ENCODE results near the gene MTA1.

GRCh38 chr14:105374389-105374788 lies 45.2 kb upstream of the MTA1 start:
- no peak for TF ChIP-seq POLR2A (IDR thresholded peaks at IDR 0.05)
- TF ChIP-seq, protein P1, sequence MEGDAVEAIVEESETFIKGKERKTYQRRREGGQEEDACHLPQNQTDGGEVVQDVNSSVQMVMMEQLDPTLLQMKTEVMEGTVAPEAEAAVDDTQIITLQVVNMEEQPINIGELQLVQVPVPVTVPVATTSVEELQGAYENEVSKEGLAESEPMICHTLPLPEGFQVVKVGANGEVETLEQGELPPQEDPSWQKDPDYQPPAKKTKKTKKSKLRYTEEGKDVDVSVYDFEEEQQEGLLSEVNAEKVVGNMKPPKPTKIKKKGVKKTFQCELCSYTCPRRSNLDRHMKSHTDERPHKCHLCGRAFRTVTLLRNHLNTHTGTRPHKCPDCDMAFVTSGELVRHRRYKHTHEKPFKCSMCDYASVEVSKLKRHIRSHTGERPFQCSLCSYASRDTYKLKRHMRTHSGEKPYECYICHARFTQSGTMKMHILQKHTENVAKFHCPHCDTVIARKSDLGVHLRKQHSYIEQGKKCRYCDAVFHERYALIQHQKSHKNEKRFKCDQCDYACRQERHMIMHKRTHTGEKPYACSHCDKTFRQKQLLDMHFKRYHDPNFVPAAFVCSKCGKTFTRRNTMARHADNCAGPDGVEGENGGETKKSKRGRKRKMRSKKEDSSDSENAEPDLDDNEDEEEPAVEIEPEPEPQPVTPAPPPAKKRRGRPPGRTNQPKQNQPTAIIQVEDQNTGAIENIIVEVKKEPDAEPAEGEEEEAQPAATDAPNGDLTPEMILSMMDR (IDR thresholded peaks at IDR 0.05) = no peak

Data from adrenal gland (tissue), 5 donors.